KBM-7 (cell line): Measurements from ENCODE around the gene OBP2B.
"Not testable (repeated sequence)": the region's sequence is repeated elsewhere in the genome, so short reads cannot be mapped to it uniquely, and the experiment has no call there.

Source experiments
- DNase-seq: peaks from one replicate; pipeline ENCODE4 v3.0.0-alpha.2; 2015
- in situ Hi-C: fragments of 300-500 bp; cut with MboI; formaldehyde crosslinking; loops from 2 replicates; pipeline ENCODE4 v1.14.3; 2020; ENCODE audit warnings: low sequenced_read_pairs, low pct_unique_long_range_greater_than_20kb, mixed read lengths

Gene OBP2B

DNA sequence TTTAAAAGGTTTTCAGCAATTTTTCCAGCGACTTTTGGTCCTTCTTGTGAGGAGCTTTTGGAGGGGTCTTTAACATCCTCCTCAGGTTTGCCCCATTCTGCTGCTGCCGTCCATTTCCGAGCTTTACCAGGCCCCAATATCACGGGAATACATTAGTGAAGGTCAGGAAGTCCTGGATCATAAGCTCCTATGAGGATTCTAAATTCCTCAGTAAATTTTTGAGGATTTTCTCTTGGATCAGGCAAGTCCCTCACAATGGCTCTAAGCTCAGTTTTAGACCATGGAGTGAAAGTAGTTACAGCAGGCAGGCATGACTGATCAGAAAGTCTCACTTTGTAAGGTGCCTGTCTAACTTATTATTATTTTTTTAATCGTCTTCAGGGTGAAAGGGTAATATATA lies 28.1 kb downstream of the OBP2B start:
- in situ Hi-C loops, result no loop called here
- DNase-seq, result no peak

DNA sequence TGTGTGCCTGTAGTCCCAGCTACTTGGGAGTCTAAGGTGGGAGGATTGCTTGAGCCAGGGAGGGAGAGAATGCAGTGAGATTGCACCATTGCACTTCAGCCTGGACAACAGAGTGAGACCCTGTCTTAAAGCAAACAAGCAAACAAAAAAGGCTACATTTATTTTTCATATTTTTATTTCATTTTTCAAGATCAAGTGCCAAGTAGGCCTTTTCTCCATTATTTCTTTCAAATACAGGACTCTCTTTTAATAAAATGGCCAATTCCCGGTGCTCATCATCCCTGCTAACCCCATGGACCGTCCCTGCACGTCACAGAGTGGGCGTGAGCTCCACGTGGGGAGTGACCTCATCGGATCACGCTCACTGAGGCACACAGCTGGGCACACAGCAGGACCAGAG lies 36.0 kb downstream of the OBP2B start:
- no peak for DNase-seq
- in situ Hi-C loops, result no loop called here

DNA sequence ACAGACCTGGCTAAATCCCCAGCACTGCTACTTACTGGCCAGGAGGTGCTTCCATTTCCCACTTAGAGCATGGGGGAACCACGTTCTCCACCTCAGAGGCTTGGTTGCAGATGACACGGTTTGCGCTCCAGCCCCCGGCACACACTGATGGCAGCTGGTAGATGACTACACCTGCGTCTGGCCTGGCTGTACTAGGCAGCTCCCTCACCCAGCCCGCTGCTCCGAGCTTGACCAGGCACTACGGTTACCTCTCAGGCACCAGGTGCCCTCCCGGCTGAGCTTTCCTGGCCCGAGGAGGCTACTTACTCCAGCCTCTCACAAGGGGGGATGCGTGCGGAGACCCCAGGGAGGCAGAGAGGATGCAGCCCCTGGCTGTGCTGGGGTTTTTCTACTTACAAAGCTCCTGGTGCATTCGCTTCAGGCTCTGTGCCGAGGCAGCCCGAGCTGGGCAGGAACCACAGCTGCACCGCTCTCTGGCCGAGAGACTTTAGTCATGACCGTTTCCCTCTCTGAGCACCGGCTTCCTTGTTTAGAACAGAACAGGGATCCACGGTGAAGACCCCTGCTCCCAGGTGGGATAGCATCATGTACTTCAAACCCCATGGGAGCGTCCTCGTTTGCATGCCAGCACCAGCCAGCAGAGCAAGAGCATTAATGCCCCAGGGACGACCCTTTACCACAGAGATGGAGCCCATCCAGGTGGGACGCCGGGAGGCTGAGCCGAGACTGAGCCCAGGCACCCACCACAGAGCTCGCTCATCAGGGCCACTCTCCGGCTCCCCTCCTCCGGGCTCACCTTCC lies 37.7 kb downstream of the OBP2B start:
- DNase-seq, result no peak
- in situ Hi-C loops, result no loop called here

DNA sequence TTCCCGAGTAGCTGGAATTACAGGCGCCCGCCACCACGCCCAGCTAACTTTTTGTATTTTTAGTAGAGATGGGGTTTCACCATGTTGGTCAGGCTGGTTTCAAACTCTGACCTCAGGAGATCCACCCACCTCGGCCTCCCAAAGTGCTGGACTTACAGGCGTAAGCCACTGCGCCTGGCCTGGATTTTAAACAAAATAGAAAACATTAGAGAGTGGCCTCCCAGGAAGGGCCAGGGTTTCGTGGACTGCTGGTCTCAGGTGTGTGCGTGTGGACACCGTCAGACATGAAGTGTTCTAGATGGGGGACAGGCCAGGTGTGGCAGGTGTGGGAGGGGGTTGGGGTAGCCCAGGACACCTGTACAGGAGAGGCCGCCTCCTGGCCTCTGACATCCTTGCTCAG lies 38.3 kb downstream of the OBP2B start:
- in situ Hi-C loops, result no loop called here
- no peak for DNase-seq

DNA sequence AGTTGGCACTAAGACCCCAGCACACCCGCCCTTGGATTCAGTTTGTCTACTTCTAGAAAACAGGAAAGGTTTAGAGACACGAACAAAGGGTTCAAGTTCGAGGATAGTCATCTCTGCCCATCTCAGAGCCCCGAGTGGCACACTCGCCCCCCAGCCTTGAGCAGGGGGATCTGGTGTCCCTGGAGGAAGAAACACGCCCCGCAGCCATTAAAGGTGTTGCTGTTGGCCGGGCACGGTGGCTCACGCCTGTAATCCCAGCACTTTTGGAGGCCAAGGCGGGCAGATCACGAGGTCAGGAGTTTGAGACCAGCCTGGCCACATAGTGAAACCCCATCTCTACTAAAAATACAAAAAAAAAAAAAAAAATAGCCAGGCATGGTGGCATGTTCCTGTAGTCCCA lies 39.4 kb downstream of the OBP2B start:
- in situ Hi-C loops, DNase-seq: not testable (repeated sequence)

DNA sequence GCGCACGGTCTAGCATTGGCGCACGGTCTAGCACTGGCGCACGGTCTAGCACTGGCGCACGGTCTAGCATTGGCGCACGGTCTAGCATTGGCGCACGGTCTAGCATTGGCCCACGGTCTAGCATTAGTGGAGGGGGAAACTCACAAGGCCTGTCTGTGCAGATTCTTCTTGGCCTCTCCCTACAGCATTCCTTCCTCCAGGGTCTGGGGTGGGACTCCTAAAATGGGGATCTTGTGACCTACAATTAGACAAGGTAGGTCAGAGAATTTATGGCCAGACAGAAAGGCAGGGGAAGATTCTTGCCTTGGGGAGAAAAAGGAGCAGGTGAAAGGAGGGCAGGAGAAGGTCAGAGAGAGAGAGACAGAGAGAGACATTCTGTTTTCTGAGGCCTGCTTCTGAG lies 39.9 kb downstream of the OBP2B start:
- in situ Hi-C loops, result no loop called here
- DNase-seq, result no peak

DNA sequence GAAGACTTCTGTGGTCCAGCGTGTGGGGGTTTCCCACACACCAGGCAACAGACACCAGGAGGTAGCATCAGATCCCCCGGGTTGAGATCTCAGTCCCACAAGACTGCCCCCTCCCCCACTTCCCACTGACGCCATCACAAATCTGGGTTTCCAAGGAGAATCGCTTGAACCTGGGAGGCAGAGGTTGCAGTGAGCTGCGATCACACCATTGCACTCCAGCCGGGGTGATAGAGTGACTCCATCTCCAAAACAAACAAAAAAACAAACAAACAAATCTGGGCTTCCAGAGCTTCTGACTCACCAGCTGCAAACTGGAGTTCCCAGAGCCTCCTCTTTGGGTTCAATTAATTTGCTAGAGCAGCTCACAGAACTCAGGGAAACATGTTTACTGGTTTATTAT lies 40.6 kb downstream of the OBP2B start:
- no peak for DNase-seq
- in situ Hi-C loops, result no loop called here

DNA sequence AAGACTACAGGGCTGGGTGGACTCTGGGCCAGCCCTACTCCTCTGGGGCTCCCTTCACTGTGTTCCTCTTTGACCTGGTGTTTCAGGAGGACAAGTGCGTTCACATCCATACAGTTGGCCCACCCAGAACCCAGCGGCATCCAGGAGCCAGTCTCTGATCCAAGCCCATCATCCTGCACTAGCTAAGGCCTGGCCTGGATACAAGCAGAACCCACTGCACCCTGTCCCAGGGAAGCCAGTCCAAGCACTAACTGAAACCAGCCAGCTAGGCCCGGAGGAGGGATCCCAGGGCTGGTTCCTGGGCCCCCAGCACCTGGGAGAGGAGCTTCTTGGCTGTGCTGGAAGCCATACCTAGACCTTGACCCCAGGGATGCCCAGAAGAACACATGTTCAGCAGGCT lies 41.3 kb downstream of the OBP2B start:
- no peak for DNase-seq
- in situ Hi-C loops, result no loop called here

DNA sequence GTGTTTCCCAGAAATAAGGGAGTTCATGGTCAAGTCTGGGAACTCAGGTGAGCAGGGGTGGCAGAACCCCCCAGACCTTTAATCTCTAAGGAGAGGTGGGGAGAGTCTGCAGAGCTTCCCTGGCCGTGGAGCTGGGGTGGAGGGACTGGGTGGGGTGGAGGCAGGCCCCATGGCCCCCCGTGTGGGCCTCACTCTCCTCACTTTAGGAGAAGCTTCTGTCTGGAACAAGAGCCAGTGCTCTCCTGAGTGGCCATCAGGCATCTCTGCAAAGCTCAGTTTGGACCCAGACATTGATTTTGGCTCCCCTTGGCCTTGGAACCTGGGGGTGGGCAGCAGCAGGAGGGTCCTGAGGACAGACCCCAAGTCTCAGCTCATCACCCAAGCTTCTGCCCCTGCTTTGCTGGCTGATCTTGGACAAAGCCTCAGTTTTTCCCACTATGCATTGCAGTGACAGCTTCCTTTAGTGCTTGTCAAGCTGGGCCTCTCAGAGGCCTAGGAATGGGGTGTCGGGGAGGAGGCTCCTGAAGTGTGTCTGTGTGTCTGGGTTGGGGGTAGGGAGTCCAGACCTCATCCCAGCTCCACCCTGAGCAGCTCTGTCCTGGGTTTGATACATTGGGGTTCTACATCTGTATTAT lies 41.8 kb downstream of the OBP2B start:
- no peak for DNase-seq
- in situ Hi-C loops, result no loop called here

DNA sequence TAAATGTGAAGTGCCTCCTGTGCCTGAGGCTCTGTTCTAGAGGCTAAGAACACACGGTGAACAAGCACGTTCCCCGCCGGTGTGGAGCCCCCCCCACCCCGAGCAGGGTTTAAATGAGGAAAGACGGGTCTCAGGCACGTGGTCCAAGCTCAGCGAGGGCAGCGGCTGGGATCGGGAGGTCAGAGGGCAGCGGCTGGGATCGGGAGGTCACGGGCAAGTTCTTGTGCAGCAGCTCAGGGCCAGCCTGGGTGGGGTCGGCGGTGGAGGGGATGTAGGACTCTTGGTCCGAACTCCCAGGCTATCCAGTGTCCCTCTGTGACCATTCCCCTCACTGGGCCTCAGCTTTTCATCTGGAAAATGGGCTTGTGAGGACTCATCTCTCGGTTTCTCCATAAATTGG lies 42.7 kb downstream of the OBP2B start:
- in situ Hi-C loops, result no loop called here
- no peak for DNase-seq

DNA sequence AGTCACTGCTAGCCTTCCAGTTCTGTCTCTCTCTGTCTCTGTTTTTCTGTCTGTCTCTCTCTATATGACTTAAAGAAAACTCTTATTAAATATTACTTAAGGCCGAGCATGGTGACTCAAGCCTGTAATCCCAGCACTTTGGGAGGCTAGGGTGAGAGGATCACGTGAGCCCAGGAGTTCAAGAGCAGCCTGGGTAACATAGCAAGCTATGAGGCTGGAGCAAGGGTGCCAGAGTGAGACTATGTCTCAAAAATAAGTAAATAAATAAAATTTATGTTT lies 43.7 kb downstream of the OBP2B start:
- no peak for DNase-seq
- in situ Hi-C loops, result no loop called here

DNA sequence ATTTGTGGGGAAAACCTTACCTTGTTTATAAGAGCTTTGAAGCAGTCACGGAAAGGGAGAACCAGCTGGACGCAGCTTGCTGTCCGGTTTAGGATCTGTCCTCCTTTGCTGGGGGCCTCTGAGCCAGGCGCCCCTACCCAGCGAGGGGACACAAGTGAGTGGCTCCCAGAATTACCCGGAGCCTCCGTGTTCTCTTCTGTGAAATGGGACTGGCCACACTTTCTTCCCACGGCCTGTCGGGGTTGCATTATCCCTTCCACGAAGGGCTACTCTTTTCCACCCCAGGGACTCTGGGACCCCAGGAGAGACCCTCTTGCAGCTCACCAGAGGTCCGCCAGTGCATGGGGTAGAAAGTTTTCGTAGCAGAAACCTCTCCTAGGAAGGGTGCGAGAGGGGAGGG lies 44.9 kb downstream of the OBP2B start:
- DNase-seq, result no peak
- in situ Hi-C loops, result no loop called here

DNA sequence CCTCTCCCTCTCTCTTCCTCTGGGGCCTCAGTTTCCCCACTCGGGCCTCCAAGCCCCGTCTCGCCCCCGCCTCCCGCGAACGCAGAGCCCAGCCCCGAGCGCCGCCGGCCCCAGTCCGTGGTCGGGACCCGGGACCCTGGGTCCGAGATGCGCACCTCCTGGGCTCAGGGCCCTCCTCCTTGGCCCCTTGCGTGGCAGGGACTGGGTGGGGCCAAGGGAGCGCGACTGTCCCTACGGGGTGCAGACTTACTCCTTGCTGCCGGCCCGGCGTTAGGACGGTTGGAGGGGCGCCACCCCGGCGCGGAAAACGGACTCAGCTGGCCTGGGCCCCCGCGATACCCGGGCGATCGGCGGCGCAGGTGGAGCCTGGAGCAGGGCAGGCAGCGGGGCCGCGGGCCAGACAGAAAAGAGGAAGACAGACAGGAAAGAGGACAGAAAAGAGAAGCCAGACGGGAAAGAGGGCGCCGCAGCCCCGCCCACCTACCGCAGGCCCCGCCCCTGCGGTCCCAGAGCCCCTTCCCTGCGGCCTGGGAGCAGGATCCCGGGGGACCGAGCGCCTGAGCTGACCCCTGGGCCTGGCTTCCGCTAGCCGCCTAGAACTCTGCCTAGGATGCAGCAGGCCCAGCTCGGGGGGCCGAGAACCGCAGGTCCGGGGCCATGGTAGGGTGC lies 45.4 kb downstream of the OBP2B start, which contains the start of gene GBGT1:
GBGT1 (minus strand) TSS at position 411 of the 669 bp plus-strand sequence. CDS start 1,502 bp downstream, outside the sequence.
- DNase-seq, result peak; percentile 91
- in situ Hi-C loops, result no loop called here

DNA sequence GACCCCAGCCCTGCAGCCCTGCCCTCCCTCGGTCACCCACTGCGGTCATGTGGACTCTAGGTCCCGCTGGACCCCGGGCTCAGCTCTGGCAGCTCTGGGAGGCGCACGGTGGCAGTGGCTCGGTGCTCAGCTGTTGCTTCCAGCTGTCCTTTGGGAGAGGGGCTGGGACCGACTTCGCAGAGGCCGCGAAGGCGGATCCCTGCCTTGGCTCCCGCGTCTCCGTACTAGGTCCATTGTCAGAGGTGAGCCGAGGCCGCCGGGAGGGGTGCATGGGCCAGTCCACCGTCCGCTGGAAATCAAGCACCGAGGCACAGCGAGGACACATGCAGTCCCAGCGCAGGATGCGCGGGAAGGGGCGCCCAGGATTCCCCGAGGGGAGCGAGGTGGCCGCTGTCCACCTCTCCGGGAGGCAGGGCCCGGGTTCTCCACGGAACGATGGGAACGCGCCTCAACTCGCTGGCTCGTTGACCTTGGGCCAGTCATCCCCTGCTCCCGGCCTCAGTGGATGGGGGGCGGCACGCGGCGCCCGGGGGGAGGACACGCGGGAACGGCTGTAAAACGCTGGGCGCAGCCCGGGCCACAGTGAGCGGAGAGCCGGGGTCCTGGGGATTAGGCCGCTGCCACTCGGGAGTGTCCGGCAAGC lies 46.1 kb downstream of the OBP2B start:
- in situ Hi-C loops, result no loop called here

DNA sequence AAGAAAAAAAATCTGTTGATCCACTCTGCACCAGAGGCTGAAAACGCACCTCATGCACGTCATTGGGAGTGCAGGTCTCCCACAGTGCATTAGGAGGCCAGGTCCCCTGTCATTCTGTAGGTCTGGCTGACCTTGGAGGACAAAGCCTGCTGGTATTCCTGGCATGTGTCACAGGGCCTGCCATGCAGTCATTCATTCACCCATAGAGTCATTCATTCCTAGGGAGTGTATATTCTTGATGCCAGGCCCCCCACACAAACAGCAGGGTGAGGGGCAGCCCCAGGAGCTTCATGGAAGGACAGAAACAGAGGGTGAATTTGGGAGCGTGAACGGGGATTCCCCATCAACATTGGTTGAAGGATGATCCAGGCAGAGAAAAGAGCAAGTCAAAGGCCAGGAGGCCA lies 47.5 kb downstream of the OBP2B start:
- in situ Hi-C loops, result no loop called here
- DNase-seq, result no peak

More for the DNA sequence above, 46.1 kb downstream of the OBP2B start:
- DNase-seq, result no peak

DNA sequence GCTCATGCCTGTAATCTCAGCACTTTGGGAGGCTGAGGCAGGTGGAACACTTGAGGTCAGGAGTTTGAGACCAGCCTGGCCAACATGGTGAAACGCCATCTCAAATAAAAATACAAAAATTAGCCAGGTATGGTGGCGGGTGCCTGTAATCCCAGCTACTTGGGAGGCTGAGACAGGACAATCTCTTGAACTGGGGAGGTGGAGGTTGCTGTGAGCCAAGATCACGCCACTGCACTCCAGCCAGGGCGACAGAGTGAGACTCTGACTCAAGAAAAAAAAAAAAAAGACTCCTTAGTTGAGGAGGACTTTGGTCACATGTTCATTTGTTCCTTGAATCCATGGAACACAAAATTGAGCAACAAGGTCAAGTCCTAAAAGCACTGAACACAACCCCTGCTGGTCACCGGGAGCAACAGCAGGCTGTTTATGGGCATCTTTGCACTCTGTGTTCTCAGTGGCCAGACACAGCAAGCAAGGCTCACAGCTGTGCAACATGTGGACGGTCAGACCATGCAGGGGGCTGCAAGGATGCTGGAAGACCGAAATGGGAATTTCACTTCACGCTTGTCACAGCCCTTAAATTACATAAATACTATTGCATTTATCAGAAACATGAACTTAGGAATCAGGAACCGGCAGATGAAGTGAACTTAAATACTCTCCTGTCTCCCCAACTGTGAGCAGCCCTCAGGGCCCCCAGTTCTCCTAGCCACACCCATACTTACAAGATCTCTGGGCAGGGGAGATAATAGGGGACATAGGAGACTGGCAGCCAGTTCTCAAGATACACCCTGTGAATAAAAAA lies 48.1 kb downstream of the OBP2B start:
- DNase-seq, result peak; percentile 77
- in situ Hi-C loops, result no loop called here

DNA sequence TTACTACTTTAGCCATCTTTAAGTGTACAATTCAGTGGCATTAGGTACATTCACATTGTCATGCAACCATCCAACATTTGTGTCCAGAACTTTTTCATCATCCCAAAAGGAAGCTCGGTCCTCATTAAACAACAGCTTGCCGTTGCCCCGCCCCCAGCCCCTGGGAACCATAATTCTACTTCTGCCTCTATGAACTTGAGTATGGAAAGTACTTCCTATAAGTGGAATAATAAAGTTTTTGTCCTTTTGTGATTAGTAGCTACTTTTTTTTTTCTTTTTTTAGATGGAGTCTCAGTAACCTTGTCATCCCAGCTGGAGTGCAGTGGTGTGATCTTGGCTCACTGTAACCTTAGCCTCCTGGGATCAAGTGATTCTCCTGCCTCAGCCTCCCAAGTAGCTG lies 50.4 kb downstream of the OBP2B start:
- in situ Hi-C loops, result no loop called here
- no peak for DNase-seq
